Epidermal melanocyte (primary cell): ENCODE measurements around the gene SPON2.
A peak's percentile ranks its signal among the peaks of the same experiment; 100 is the strongest.

Experiments used
- DNase-seq: peaks from one replicate; pipeline ENCODE4 v3.0.0; 2011; ENCODE audit warnings: low spot score; ENCODE audit not compliant: insufficient read length

The SPON2 gene

GRCh38 chr4:1172228-1172851, at the start of gene SPON2:
Gene SPON2, minus strand, starts transcription at chr4:1172583.
- DNase-seq = no peak

DNA sequence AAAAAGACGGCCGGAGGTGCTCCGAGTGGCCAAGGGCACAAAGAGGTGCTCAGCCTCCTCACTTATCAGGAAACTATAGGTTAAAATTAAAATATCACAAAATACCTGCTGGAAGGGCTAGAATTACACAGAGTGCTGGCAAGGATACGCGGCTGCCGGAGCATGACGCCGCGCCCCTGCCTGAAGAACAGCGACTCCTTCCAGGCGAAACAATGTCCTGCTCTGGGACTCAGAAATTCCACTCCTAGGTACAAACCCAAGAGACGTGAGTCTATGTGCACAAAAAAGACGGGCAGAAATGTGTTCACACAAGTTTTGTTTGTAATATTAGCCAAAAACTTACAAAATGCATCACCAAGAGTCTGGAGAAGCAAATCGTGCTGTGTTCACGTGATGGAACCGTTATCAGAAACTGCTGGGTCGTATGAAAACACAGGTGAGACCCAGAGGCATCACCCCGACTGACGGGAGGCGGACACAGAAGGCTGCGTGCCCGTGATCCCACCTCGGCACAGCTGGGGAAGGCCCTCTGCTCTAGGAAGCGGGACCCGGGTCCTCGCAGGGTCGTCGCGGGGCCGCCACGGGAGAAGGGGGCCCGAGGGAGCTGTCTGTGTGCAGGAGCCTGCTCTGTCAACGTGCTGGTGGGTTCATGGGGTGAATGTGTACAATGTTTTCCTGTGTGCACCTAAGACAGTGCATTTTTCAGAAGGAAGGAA, 48.9 kb upstream of the SPON2 start:
- DNase-seq = no peak

GRCh38 chr4:1220566-1220965, 48.2 kb upstream of the SPON2 start:
- DNase-seq = no peak

DNA sequence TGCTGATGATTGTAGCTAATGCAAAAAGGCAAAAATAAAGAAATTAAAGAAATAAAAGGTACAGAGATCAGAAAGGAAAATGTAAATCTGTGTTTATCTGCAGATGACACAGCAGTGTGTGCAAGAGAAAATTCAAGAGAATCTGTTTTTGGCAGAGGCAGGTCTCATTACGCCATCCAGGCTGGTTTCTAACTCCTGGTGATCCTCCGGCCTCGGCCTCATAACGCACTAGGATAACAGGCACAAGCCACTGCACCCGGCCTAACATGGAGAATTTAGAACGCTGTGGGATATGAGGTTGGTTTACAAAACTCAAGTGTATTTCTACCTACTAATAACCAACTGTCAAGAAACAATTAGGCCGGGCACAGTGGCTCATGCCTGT, 47.2 kb upstream of the SPON2 start:
- no peak for DNase-seq

DNA sequence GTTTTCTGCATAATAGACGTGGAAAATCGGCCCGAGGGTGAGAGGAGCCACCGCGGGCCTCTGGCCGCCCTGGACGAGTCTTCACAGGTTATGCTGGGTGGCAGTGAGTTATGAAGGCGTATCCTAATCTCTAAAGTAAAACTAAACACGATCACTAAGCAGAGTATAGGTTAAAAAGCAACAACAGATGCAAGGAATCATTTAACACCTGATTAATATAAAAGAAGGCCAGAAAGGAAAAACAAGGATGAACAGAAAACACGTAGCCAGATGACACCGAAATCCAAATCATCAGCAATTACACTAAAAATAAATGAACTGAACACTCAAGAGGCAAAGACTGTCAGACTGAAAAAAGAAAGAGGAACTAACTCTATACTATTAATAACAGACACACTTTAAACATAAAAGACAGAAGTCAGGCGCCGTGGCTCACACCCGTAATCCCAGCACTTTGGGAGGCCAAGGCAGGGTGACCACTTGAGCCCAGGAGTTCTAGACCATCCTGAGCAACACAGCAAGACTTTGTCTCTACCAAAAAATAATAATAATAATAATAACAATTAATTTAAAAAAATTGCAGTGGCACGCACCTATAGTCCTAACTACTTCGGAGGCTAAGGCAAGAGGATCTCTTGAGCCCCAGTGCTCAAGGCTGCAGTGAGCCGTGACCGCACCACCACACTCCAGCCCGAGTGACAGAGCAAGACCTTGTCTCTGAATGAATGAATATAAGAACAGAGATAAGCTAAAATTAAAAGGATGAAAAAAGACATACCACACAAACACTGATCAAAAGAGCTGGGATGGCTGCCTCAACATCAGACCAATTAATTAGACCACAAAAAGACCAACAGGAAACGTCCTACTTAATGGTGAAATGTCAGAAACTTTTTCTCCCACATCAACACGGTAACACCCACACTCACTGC, 46.5 kb upstream of the SPON2 start:
- DNase-seq = no peak

GRCh38 chr4:1217366-1217765, 45.0 kb upstream of the SPON2 start:
- no peak for DNase-seq

DNA sequence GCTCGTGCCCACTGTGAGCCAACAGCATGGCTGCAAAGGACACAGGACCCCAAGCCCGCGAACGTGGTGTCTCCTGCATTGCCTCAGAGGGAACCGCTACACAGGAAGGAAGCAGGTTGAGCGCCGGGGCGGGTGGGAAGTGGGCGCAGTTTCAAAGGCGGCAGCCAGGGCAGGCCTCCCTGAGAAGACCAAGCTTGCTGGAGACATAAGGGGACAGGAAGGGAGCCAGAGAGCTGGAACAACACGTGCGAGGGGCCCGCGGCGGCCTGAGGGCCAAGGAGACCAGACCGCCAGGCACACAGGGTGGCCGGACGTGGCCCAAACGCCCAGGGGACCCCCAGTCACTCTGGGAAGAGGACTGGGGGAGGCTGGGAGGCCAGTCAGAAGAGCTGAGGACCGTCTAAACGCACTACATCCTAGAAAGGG, 44.5 kb upstream of the SPON2 start:
- DNase-seq = no peak

DNA sequence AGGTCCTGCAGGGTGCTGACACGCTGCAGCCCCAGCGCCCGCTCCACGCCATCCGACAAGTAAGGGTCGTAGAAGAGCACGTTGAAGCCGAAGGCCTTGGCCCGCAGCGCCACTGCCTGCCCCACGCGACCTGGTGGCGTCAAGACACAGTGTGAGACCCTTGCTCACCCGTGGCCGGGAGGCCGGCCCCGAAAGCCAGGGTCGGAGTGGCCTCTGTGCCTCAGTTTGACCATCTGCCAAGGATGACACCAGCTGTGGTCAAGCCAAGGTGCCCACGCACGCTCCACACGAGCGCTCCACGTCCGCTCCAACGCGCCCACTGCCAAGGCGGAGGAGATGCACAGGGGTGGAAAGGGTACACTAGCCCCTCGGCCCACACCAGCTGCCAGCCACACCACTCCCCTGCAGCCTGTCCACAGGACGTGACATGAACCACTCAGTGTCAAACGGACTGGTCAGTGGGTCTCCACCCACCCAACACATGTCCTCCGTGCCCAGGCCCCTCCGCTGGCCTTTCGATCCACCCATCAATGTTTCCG, 43.8 kb upstream of the SPON2 start:
- DNase-seq = no peak

GRCh38 chr4:1215141-1216075, 43.0 kb upstream of the SPON2 start:
- DNase-seq = no peak

DNA sequence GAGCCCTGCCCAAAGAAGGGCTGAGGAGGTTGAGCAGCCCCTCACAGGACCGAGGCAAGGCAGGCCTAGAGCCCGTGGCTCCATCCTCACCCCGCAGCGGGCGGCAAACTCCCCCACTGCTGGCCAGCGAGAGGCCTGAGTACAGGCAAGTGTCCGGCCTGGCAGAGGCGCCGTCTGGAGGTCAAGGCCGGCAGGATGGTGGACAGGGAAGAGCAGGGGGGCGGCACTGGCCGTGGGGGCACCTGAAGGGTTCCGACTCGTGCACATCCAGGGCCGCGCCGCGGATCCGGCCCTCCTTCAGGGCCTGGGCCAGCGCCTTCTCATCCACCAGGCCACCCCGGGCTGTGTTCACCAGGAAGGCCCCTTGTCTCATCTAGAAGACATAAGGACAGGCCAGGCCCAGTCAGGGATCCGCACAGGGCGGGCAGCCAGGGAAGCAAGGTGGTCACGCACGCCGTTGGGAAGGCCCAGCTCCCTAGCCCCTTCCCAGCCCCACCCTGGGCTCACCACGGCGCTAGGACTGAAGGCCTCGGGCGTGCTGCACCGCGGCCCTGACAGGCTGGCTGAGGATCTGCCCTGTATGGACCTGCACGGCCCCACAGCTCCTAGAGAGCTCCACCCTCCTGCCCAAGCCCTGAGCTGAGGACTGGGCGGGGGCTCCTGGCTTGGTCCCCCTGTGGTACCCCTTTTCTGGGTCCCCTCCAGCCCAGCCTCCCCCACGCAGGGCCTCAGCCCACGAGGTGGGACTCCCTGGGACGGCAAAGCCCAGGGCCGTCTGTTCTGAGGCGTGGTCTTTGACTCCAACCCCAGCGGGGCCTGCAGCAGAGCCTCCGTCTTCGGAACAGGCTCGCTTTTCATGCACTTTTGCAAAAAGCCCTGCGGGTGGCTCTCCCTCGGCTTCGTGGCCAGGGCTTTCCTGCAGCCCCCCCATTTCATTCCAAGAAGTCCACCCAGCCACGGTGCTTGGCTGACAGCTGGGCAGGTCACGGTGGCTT, 42.0 kb upstream of the SPON2 start:
- DNase-seq = no peak

DNA sequence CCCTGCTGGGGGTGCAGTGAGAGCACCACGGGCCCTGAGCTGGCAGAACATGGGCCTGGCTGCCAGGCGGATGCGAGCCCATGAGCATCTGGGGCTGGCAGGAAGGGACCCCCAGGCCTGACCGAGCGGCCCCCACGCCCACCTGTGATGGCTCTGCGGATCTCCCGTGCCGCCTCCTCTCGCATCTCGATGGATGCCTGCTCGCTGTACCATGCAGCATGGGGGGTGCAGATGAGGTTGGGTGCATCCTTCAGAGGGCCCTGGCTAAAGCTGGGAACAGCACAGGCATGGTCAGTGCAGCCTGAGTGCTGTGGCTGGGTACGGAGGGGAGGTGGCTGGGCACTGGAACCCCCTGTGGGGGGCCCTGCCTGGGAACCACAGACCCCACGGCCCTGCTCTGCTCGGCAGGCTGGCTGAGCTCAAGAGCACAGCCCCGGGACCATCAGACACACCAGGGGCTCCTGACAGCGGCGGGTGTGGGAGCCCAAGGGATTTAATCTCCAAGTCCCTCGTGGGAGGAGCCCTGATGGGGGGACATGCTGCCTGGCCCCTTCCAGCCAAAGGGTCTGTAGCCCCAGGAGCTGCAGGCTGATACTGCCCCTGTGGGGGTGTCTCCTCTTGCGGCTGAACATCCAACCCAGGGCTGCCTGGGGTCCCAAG, 41.1 kb upstream of the SPON2 start:
- DNase-seq = no peak

- DNase-seq = no peak
Measured at GRCh38 chr4:1212546-1213335, 40.4 kb upstream of the SPON2 start.

DNA sequence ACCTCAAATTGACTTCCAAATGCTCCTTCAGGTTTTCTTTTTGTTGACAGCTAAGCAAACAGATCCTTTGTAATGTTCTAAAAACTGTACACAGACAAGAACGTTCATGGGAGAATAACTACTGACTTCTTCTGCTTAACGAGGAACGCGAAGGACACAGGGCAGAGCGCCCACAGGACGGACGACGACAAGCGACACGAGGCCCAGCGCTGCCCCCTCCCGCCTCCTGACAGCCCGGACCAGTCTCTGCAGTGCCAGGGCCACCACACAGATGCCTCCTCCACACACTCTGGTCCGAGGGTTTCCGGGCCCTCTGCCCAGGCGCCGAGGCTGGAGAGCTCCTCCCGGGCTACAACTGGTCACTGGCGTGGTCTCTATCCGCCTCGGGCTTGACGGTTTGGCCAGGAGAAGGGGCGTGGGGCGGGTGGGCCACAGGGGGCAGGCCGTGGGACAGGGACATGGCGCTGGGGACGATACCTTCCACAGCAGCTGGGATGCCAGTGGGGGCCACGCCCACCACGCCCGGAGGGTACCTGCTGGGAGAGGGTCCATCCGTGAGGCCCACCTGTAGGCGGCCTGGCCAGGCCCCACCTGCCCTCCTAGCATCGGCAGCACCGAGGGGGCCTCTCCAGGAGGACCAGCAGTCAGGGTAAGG, 39.6 kb upstream of the SPON2 start:
- DNase-seq = no peak

- DNase-seq = no peak
Measured at GRCh38 chr4:1211371-1211770, 39.0 kb upstream of the SPON2 start.

DNA sequence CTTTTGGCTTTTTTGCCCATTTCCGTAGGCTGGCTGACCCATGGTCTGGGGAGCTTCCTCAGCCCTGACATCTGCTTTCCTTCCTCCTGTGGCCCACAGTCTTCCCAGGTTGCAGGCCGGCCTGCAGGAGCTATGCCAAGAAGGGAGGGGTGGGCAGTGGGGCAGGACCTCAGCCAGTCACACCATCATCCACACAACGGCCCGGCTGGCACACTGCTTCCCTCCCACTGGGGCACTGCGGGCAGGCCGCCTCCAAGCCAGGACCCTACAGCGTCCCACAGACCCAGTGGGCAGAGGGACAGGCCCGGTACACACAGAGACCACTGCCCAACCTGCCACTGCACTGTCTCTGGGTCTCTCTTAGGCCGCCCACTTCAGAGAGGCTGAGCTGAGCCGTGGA, 38.6 kb upstream of the SPON2 start:
- no peak for DNase-seq

DNA sequence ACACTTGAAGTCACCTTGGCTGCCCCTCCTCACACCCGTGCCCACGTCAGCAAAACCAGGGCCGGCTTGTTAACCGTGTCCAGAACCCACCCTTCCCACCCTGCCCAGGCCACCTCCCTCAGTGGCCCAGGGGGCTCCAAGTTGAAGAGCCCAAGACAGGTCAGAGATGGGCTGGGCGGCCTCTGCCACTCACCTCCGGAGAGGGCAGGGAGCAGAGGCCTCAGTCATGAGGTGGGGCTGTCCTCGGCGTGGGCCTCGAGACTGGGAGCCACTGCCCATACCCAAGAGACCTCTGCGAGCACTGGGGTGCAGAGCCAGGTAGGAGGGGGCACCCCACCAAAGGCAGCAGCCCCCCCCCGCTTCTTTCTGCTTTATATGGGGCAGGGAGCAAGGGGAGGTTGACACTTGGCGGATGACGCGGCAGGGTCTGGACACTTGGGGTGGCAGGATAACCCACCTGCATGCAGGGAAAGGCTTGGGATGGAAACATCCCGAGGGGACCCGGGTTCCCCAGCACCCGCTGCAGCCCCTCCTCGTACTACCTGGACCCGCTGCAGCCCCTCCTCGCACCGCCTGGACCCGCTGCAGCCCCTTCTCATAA, 38.0 kb upstream of the SPON2 start:
- no peak for DNase-seq

- peak; percentile 75 for DNase-seq
Measured at GRCh38 chr4:1209821-1210220, 37.4 kb upstream of the SPON2 start.
